ENCODE results near the gene FAM110D.

The FAM110D gene

GRCh38 chr1:26125382-26125781 is 33.5 kb upstream of the FAM110D start:
- no peak for ATAC-seq
- peaks cover 6% of the 10 kb centered on the region for H3K27me3 Mint-ChIP-seq
- H3K4me3 Mint-ChIP-seq: no peak overlapping the region
- no peak overlapping the region for H3K27ac Mint-ChIP-seq
- peaks cover 20% of the 10 kb centered on the region for H3K4me1 Mint-ChIP-seq
- no peaks in the 10 kb centered on the region for H3K9me3 Mint-ChIP-seq
- peaks cover 17% of the 10 kb centered on the region for H3K36me3 Mint-ChIP-seq

- Mint-ChIP-seq H3K36me3 (peaks cover 17% of the 10 kb centered on the region), H3K27me3 (peaks cover 6% of the 10 kb centered on the region), H3K4me1 (peaks cover 20% of the 10 kb centered on the region), H3K4me3 (no peak overlapping the region), H3K9me3 (no peaks in the 10 kb centered on the region), H3K27ac (peak overlapping the region; percentile 32)
- no peak for ATAC-seq
Observed at GRCh38 chr1:26125946-26126320, 32.9 kb upstream of the FAM110D start.

DNA sequence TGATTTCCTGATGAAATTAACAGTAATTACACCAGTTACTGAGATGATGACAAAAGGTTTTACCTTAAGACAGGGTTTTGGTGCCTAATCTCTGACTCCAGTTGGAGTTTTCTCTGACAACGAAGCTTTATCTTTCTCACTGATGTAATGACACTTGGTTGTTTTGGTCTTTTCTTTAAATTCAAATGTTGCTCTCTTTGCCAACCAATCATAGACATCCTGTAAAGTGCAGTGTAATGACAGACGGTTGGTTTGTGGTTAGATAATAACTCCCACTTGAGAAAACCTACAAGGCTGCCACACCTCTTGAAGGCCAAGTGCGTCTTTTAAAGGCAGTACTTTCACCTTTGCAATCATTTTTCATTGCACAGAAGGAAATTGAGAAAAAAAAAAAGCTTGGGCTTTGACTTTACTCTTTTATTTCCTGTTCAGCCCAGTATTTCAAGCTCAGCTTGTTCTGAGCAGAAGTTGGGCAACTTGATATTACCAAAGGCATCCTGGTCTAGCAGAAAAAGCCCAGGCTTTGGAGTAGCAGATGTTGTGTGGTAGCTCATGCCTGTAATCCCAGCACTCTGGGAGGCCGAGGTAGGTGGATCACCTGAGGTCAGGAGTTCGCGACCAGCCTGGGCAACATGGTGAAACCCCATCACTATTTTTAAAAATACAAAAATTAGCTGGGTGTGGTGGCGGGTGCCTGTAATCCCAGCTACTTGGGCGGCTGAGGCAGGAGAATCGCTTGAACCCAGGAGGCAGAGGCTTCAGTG is 32.4 kb upstream of the FAM110D start:
- peaks cover 20% of the 10 kb centered on the region for H3K4me1 Mint-ChIP-seq
- peaks cover 17% of the 10 kb centered on the region for H3K36me3 Mint-ChIP-seq
- H3K27ac Mint-ChIP-seq: peak overlapping the region; percentile 32
- no peaks in the 10 kb centered on the region for H3K9me3 Mint-ChIP-seq
- H3K27me3 Mint-ChIP-seq: peaks cover 12% of the 10 kb centered on the region
- peak; percentile 78 for ATAC-seq
- H3K4me3 Mint-ChIP-seq: no peak overlapping the region

GRCh38 chr1:26127235-26128163 is 31.4 kb upstream of the FAM110D start:
- H3K4me1 Mint-ChIP-seq: peaks cover 20% of the 10 kb centered on the region
- H3K9me3 Mint-ChIP-seq: no peaks in the 10 kb centered on the region
- peaks cover 21% of the 10 kb centered on the region for H3K27me3 Mint-ChIP-seq
- ATAC-seq: no peak
- no peak overlapping the region for H3K4me3 Mint-ChIP-seq
- peaks cover 9% of the 10 kb centered on the region for H3K36me3 Mint-ChIP-seq
- H3K27ac Mint-ChIP-seq: no peak overlapping the region

GRCh38 chr1:26129778-26130177 is 29.1 kb upstream of the FAM110D start:
- Mint-ChIP-seq H3K36me3 (peaks cover 5% of the 10 kb centered on the region), H3K27me3 (peaks cover 21% of the 10 kb centered on the region), H3K4me1 (peaks cover 14% of the 10 kb centered on the region), H3K9me3 (no peaks in the 10 kb centered on the region), H3K27ac (no peak overlapping the region), H3K4me3 (no peak overlapping the region)
- ATAC-seq: no peak

- Mint-ChIP-seq H3K27ac (no peak overlapping the region), H3K4me1 (peaks cover 14% of the 10 kb centered on the region)
Observed at GRCh38 chr1:26130695-26131094, 28.2 kb upstream of the FAM110D start.

DNA sequence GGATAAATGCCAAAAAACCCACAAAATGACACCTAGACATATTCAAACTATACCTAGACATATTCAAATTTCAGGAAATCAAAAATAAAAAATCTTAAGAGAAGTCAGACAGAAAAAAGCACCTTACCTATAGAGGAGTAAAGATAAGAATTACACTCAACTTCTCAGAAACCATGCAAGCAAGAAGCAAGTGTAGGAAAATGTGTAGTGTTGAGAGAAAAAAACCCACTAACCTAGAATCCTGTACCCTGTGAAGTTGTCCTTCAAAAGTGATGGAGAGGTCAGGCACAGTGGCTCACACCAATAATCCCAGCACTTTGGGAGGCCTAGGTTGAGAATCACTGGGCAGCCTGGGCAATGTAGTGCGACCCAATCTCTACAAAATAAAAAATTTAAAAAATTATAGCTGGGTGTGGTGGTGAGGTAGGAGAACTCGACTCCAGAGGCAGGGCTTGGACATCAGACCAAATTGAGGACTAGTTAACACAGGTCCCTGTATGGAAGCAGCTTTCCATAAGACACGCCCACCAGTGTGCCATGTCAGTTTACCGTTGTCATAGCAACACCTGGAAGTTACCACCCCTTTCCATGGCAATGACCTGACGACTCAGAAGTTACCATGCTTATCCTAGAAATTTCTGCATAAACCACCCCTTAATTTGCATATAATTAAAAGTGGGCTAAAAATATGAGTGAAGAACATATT is 26.6 kb upstream of the FAM110D start:
- no peaks in the 10 kb centered on the region for H3K9me3 Mint-ChIP-seq
- H3K27ac Mint-ChIP-seq: no peak overlapping the region
- peaks cover 21% of the 10 kb centered on the region for H3K27me3 Mint-ChIP-seq
- no peak for ATAC-seq
- H3K36me3 Mint-ChIP-seq: peaks cover 7% of the 10 kb centered on the region
- H3K4me3 Mint-ChIP-seq: no peak overlapping the region
- peaks cover 8% of the 10 kb centered on the region for H3K4me1 Mint-ChIP-seq

More at GRCh38 chr1:26130695-26131094, 28.2 kb upstream of the FAM110D start:
- Mint-ChIP-seq H3K9me3 (no peaks in the 10 kb centered on the region), H3K4me3 (no peak overlapping the region), H3K27me3 (peaks cover 21% of the 10 kb centered on the region), H3K36me3 (peaks cover 7% of the 10 kb centered on the region)
- ATAC-seq: no peak

- H3K9me3 Mint-ChIP-seq: no peaks in the 10 kb centered on the region
- peaks cover 7% of the 10 kb centered on the region for H3K36me3 Mint-ChIP-seq
- no peak for ATAC-seq
- H3K4me3 Mint-ChIP-seq: no peak overlapping the region
- peaks cover 17% of the 10 kb centered on the region for H3K27me3 Mint-ChIP-seq
- H3K4me1 Mint-ChIP-seq: peaks cover 3% of the 10 kb centered on the region
- H3K27ac Mint-ChIP-seq: no peak overlapping the region
Observed at GRCh38 chr1:26132834-26133167, 26.1 kb upstream of the FAM110D start.

GRCh38 chr1:26134466-26134865 is 24.4 kb upstream of the FAM110D start:
- H3K27ac Mint-ChIP-seq: no peak overlapping the region

DNA sequence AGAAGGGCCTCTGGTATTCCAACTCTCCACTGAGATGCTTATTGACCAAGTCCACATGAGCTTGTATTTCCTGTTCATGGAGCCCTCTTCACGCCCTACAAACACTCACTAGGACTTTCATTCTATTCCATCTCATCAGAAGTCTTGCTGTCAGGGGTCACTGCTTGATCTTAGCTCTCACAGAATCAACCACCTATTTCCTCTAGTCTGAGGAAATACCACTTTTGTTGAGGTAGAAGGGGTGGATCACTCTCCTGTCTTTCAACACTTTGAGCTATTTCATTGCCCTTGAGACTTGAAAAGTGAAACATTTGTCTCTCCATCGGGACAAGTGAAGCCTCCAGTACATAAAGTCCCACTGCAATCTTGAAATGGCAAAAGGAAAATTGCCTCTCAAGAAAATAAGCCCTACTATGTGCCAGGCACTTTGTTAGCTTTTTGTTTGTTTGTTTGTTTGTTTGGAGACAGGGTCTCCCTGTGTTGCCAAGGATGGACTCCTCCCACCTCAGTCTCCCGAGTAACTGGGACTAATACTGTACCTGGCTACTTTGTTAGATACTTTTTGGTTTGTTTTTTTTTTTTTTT is 19.8 kb upstream of the FAM110D start:
- Mint-ChIP-seq H3K9me3 (no peaks in the 10 kb centered on the region), H3K4me1 (no peaks in the 10 kb centered on the region), H3K4me3 (no peak overlapping the region), H3K36me3 (peaks cover 7% of the 10 kb centered on the region), H3K27me3 (no peaks in the 10 kb centered on the region), H3K27ac (no peak overlapping the region)
- no peak for ATAC-seq

More at GRCh38 chr1:26134466-26134865, 24.4 kb upstream of the FAM110D start:
- Mint-ChIP-seq H3K4me3 (no peak overlapping the region), H3K9me3 (no peaks in the 10 kb centered on the region), H3K36me3 (peaks cover 7% of the 10 kb centered on the region), H3K4me1 (no peaks in the 10 kb centered on the region), H3K27me3 (peaks cover 14% of the 10 kb centered on the region)
- no peak for ATAC-seq

DNA sequence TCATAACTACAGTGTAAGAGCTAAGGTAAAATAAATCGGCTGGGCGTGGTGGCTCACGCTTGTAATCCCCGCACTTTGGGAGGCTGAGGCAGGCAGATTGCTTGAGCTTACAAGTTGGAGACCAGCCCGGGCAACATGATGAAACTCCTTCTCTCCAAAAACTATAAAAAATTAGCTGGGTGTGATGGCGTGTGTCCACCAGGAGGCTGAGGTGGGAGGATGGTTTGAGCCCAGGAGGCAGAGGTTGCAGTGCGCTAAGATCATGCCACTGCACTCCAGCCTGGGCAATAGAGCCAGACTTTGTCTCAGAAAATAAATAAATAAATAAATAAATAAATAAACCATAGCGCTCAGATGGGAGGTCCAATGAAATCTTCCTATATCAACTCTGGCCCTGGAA is 16.7 kb upstream of the FAM110D start:
- ATAC-seq: no peak
- no peaks in the 10 kb centered on the region for H3K9me3 Mint-ChIP-seq
- H3K27me3 Mint-ChIP-seq: peaks cover 14% of the 10 kb centered on the region
- H3K4me3 Mint-ChIP-seq: no peak overlapping the region
- H3K4me1 Mint-ChIP-seq: peaks cover 6% of the 10 kb centered on the region
- no peak overlapping the region for H3K27ac Mint-ChIP-seq
- no peaks in the 10 kb centered on the region for H3K36me3 Mint-ChIP-seq

DNA sequence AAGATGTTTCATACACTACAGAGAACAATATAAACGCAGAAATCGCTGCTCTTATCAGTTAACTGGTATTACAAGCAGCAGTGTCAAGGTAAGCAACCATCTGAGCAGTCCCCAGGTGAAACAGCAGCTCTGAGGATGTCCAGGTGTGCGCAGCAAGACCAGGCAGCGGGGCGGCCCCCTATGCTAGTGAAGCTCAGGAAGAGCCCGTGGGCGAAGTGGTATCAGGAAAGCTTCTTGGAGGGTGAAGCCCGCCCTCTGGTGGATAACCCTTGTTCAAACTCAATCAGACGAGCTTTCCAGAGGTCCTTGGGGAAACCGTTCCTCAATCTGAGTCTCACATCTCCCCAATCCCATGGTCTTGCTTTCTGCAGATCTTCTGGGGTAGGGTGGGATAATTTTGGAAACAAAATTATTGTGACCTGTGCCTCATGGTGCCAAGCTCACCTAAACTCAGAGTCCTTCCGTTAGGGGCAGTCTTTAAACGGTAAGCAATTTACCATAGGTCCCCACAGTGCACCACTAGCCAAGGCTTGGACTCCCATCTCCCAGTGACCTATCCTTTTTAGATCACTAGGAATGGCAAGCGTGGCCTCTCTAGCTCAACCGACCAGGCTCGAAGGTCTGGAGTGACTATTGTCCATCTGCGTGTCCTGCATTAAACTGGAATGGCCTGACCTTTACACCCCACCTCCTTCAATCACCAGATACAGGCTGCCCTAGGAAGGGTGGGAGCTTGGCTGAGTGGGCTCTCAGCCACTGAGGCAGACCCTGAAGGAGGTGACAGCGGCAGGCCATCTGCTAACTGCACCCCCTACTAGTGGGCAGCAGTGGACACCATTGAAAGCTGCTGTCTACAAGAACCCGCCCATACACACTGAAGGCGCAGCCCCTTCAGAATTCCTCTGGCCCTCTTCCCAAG is 13.6 kb upstream of the FAM110D start:
- no peak overlapping the region for H3K4me3 Mint-ChIP-seq
- H3K27ac Mint-ChIP-seq: no peak overlapping the region
- H3K36me3 Mint-ChIP-seq: no peaks in the 10 kb centered on the region
- no peaks in the 10 kb centered on the region for H3K9me3 Mint-ChIP-seq
- peak; percentile 64 for ATAC-seq
- peaks cover 43% of the 10 kb centered on the region for H3K27me3 Mint-ChIP-seq
- peaks cover 6% of the 10 kb centered on the region for H3K4me1 Mint-ChIP-seq

GRCh38 chr1:26145960-26146294 is 13.0 kb upstream of the FAM110D start:
- Mint-ChIP-seq H3K9me3 (no peaks in the 10 kb centered on the region), H3K4me1 (peaks cover 6% of the 10 kb centered on the region), H3K36me3 (no peaks in the 10 kb centered on the region), H3K4me3 (no peak overlapping the region), H3K27ac (no peak overlapping the region), H3K27me3 (peaks cover 44% of the 10 kb centered on the region)
- no peak for ATAC-seq

DNA sequence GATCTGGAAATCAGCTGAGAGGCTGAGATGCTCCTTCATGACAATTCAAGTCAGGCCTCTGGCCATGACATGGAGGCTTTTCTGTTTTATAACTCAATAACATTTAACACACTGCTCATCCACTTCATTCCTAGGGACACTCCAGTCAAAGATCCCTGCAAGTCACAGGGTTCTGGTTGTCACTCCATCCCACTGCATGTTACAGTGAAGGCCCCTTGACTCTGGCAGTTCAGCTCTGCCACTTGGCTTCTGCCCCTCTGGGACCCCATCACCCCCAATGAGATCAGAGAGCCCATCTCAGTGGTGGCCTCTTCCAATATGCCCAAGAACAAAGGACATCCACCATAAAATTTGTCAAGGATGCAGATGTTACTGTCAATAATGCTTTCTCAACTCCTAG is 10.0 kb upstream of the FAM110D start:
- Mint-ChIP-seq H3K36me3 (no peaks in the 10 kb centered on the region), H3K27me3 (peaks cover 44% of the 10 kb centered on the region), H3K4me3 (no peak overlapping the region), H3K4me1 (peaks cover 6% of the 10 kb centered on the region), H3K9me3 (no peaks in the 10 kb centered on the region), H3K27ac (no peak overlapping the region)
- ATAC-seq: no peak

Measured in stimulated activated memory B cell treated with anti-CD40 and anti-IgM and Interleukin-4, amounts not matched to agents 10 μg/mL and 1 μg/mL and 100 μg/mL, for 72 hours (primary cell).